OCI-LY7 (cell line): ENCODE measurements around the gene LDLRAD2. TPM values are rescaled to one million over a fixed set of nuclear protein-coding genes. Genes with fewer than 3 reads are reported as not detected.
"Not testable (repeated sequence)": the region's sequence is repeated elsewhere in the genome, so short reads cannot be mapped to it uniquely, and the experiment has no call there.

Experiments
- BruUV-seq: library from RNA; stranded (reverse); fragments of 400-500 nt; replicated peaks from 2 replicates; lab custom pipeline; 2021; lab: Mats Ljungman, UMichigan
- CTCF ChIA-PET: fragments of 300-600 bp; sonication (Branson Sonifier 250); formaldehyde crosslinking; loops from one replicate; lab custom pipeline; 2022; ENCODE audit warnings: antibody characterized with exemption; ENCODE audit not compliant: unreplicated experiment; lab: Charles Lee
- POLR2A ChIA-PET: fragments of 300-600 bp; sonication (Branson Sonifier 250); formaldehyde crosslinking; loops from one replicate; lab custom pipeline; 2022; ENCODE audit warnings: antibody characterized with exemption; lab: Charles Lee
- DNase-seq: peaks from one replicate; pipeline ENCODE4 v3.0.0-alpha.2; 2015; ENCODE audit warnings: low spot score
- H2AFZ ChIP-seq: fragments of 200-600 bp; sonication (generic), shearing (Covaris generic); 2 replicates; pipeline ENCODE4 v1.6.1; 2014; ENCODE audit warnings: mild to moderate bottlenecking, antibody characterized with exemption, low read length, moderate library complexity
- H3K27ac ChIP-seq: fragments of 200-600 bp; sonication (generic); 2 replicates; pipeline ENCODE4 v1.5.1; 2014; ENCODE audit warnings: mixed run types, low read depth, mild to moderate bottlenecking, moderate library complexity, low read length, inconsistent platforms; ENCODE audit not compliant: poor library complexity, severe bottlenecking
- H3K36me3 ChIP-seq: fragments of 200-600 bp; sonication (generic); 2 replicates; pipeline ENCODE4 v1.6.1; 2014; ENCODE audit warnings: mild to moderate bottlenecking, antibody characterized with exemption, low read length, moderate library complexity, mixed read lengths; ENCODE audit not compliant: insufficient read depth
- H3K4me1 ChIP-seq: fragments of 200-600 bp; sonication (generic); 2 replicates; pipeline ENCODE4 v1.5.1; 2014; ENCODE audit warnings: mild to moderate bottlenecking, low read length; ENCODE audit not compliant: insufficient read depth, poor library complexity, severe bottlenecking
- H3K4me2 ChIP-seq: fragments of 200-600 bp; sonication (generic); 2 replicates; pipeline ENCODE4 v1.6.1; 2014; ENCODE audit warnings: mild to moderate bottlenecking, low read length
- H3K4me3 ChIP-seq: fragments of 200-600 bp; sonication (generic); 2 replicates; pipeline ENCODE4 v1.5.1; 2014; ENCODE audit warnings: mild to moderate bottlenecking, low read depth, low read length; ENCODE audit not compliant: poor library complexity, severe bottlenecking
- H3K79me2 ChIP-seq: fragments of 200-600 bp; sonication (generic); 2 replicates; pipeline ENCODE4 v1.6.1; 2016; ENCODE audit warnings: low read depth, mild to moderate bottlenecking, low read length, moderate library complexity, mixed read lengths; ENCODE audit not compliant: insufficient read depth
- H3K9me2 ChIP-seq: fragments of 200-600 bp; sonication (generic); 2 replicates; pipeline ENCODE4 v1.6.1; 2016; ENCODE audit warnings: mild to moderate bottlenecking, low read length, mixed read lengths; ENCODE audit not compliant: insufficient read depth
- H3K9me3 ChIP-seq: fragments of 200-600 bp; sonication (generic); 2 replicates; pipeline ENCODE4 v1.6.1; 2014; ENCODE audit warnings: mild to moderate bottlenecking, mixed run types, low read length, mixed read lengths
- H4K20me1 ChIP-seq: fragments of 200-600 bp; sonication (generic); 2 replicates; pipeline ENCODE4 v1.6.1; 2014; ENCODE audit warnings: mild to moderate bottlenecking, antibody characterized with exemption, low read length, moderate library complexity, mixed read lengths; ENCODE audit not compliant: insufficient read depth
- EZH2phosphoT487 ChIP-seq: fragments of 200-600 bp; sonication (generic); IDR thresholded peaks from 2 replicates; pipeline ENCODE4 v1.6.1; 2018; ENCODE audit warnings: low read depth, borderline replicate concordance, mild to moderate bottlenecking, mixed run types, antibody characterized with exemption, low read length, moderate library complexity, mixed read lengths
- intact Hi-C: fragments of 100-400 bp; cut with micrococcal nuclease; formaldehyde crosslinking; loops from one replicate; pipeline ENCODE4 v1.10.0; 2022; ENCODE audit not compliant: unreplicated experiment
- total RNA-seq, 2 experiments: library from RNA; depleted of rRNA in 1 of 2; stranded (reverse); fragments of >200 nt in 1 of 2; shearing (Covaris generic) in 1 of 2; gene quantifications; 2 replicates each; pipeline ENCODE4 v1.2.3, GENCODE V29; 2014 to 2022
- TF ChIP-seq, protein P1 (sequence below): fragments of 200-600 bp; sonication (generic); conservative IDR thresholded peaks from 2 replicates; pipeline ENCODE4 v1.5.1; 2014; ENCODE audit warnings: mild to moderate bottlenecking, antibody characterized with exemption, low read length, moderate library complexity, mixed read lengths

LDLRAD2 gene
- total RNA-seq, 2 experiments from 2014 or later: not detected

DNA sequence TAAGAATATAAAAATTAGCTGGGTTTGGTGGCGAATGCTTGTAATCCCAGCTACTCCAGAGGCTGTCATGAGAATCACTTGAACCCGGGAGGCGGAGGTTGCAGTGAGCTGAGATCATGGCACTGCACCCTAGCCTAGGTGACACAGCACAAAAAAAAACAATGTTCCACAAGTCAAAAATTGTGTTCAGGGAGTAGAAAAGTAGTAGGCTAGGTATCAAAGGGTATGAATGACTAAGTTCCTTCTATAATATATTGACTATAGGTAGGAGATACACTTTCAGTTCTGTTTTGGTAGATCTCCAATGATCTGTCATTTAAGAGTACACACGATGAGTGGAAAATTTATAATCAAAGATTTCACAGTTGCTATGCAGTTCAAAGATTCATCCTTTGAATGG lies 45.9 kb upstream of the LDLRAD2 start:
- POLR2A ChIA-PET: no interaction called here
- Histone ChIP-seq H3K9me3 (no peaks in the 10 kb centered on the region), H3K36me3 (peaks cover 10% of the 10 kb centered on the region), H3K27ac (no peak overlapping the region), H3K4me1 (peaks cover 54% of the 10 kb centered on the region), H4K20me1 (0 out of 2 replicates have a peak, but pooled peaks cover 7% of the 10 kb centered on the region), H3K9me2 (no peaks in the 10 kb centered on the region), H2AFZ (no peak overlapping the region), H3K4me3 (no peak overlapping the region), H3K4me2 (no peak overlapping the region), H3K79me2 (peaks cover 100% of the 10 kb centered on the region)
- no TSS peak for BruUV-seq
- intact Hi-C loops: no loop called here
- CTCF ChIA-PET: no interaction called here
- TF ChIP-seq, protein P1, sequence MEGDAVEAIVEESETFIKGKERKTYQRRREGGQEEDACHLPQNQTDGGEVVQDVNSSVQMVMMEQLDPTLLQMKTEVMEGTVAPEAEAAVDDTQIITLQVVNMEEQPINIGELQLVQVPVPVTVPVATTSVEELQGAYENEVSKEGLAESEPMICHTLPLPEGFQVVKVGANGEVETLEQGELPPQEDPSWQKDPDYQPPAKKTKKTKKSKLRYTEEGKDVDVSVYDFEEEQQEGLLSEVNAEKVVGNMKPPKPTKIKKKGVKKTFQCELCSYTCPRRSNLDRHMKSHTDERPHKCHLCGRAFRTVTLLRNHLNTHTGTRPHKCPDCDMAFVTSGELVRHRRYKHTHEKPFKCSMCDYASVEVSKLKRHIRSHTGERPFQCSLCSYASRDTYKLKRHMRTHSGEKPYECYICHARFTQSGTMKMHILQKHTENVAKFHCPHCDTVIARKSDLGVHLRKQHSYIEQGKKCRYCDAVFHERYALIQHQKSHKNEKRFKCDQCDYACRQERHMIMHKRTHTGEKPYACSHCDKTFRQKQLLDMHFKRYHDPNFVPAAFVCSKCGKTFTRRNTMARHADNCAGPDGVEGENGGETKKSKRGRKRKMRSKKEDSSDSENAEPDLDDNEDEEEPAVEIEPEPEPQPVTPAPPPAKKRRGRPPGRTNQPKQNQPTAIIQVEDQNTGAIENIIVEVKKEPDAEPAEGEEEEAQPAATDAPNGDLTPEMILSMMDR: no peak
- TF ChIP-seq EZH2phosphoT487: no peak
- no peak for DNase-seq

DNA sequence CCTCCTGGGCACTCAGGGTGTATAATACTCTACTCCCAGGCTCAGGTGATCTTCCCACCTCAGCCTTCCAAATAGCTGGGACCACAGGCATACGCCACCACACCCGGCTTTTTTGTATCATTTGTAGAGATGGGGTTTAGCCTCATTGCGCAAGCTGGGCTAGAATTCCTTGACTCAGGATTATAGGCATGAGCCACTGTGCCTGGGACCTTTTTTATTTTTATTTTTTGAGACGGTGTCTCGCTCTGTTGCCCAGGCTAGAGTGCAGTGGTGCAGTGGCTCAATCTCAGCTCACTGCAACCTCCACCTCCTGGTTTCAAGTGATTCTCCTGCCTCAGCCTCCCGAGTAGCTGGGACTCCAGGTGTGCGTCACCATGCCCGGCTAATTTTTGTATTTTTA lies 45.0 kb upstream of the LDLRAD2 start:
- CTCF ChIA-PET, H3K4me2 ChIP-seq, intact Hi-C loops, DNase-seq, H3K9me2 ChIP-seq, H3K9me3 ChIP-seq, H2AFZ ChIP-seq, BruUV-seq, POLR2A ChIA-PET, H3K27ac ChIP-seq, H3K4me3 ChIP-seq, H4K20me1 ChIP-seq: not testable (repeated sequence)
- Histone ChIP-seq H3K79me2 (peaks cover 100% of the 10 kb centered on the region), H3K4me1 (peaks cover 45% of the 10 kb centered on the region), H3K36me3 (peaks cover 15% of the 10 kb centered on the region)

DNA sequence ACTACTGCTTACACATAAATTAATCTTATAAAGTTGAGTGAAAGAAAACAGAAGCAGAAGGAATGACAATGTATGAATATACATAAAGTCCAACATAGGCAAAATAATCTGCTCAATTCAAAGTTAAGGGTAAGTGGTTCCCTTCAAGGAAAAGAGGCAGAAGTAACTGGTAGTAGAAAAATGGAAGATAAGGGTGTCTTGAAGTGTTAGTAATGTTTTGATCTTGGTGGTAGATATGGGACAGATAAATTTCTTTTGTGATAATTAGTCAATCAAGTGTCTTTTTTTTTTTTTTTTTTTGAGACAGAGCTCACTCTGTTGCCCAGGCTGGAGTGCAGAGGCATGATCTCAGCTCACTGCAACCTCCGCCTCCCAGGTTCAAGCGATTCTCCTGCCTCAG lies 41.9 kb upstream of the LDLRAD2 start:
- CTCF ChIA-PET: no interaction called here

DNA sequence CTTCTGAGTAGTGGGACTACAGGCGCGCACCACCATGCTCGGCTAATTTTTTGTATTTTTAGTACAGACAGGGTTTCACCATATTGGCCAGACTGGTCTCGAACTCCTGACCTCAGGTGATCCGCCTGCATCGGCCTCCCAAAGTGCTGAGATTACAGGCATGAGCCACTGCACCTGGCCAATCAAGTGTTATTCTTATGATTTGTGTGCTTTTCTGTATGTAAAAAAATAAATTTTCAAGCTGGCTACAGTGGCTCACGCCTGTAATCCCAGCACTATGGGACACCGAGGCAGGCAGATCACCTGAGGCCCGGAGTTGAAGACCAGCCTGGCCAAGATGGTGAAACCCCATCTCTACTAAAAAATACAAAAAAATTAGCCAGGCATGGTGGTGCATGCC lies 41.5 kb upstream of the LDLRAD2 start:
- H3K9me3 ChIP-seq, H3K9me2 ChIP-seq, H3K27ac ChIP-seq, H3K4me2 ChIP-seq, DNase-seq, CTCF ChIA-PET, H3K4me3 ChIP-seq, intact Hi-C loops, H4K20me1 ChIP-seq, H2AFZ ChIP-seq, BruUV-seq: not testable (repeated sequence)
- Histone ChIP-seq H3K79me2 (peaks cover 100% of the 10 kb centered on the region), H3K4me1 (peaks cover 23% of the 10 kb centered on the region), H3K36me3 (peaks cover 38% of the 10 kb centered on the region)
- POLR2A ChIA-PET: interaction anchor here (0.6 to 2.8 kb wide), 2 partner anchors 12 to 149 kb away, joined by 3 to 13 read pairs; partner anchors contain the start of gene USP48

More for the DNA sequence above, 41.9 kb upstream of the LDLRAD2 start:
- Histone ChIP-seq H3K27ac (no peak overlapping the region), H3K4me1 (peaks cover 27% of the 10 kb centered on the region), H3K4me3 (no peak overlapping the region), H3K4me2 (no peak overlapping the region), H3K9me2 (no peaks in the 10 kb centered on the region), H4K20me1 (no peaks in the 10 kb centered on the region), H3K9me3 (no peaks in the 10 kb centered on the region), H3K36me3 (peaks cover 34% of the 10 kb centered on the region), H3K79me2 (peaks cover 100% of the 10 kb centered on the region), H2AFZ (no peak overlapping the region)
- no peak for DNase-seq
- intact Hi-C loops: no loop called here
- BruUV-seq: no TSS peak
- TF ChIP-seq, protein P1: no peak
- TF ChIP-seq EZH2phosphoT487: no peak
- POLR2A ChIA-PET: interaction anchor here (0.6 to 2.8 kb wide), 2 partner anchors 12 to 149 kb away, joined by 3 to 13 read pairs; partner anchors contain the start of gene USP48

DNA sequence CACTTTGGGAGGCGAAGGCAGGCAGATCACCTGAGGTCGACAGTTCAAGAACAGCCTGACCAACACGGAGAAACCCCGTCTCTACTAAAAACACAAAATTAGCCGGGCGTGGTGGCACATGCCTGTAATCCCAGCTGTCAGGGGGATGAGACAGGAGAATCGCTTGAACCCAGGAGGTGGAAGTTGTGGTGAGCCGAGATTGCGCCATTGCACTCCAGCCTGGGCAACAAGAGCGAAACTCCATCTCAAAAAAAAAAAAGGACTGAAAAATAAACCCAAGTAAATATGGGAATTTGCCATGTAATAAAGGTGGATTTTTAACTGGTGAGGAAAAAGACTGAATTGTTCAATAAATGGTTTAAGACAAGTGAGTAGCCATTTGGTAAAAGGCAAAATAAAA lies 40.4 kb upstream of the LDLRAD2 start:
- DNase-seq, H3K4me3 ChIP-seq, intact Hi-C loops, H3K27ac ChIP-seq, H3K9me2 ChIP-seq, H2AFZ ChIP-seq, BruUV-seq, CTCF ChIA-PET, H3K4me2 ChIP-seq, H3K9me3 ChIP-seq, H4K20me1 ChIP-seq: not testable (repeated sequence)
- Histone ChIP-seq H3K36me3 (peaks cover 43% of the 10 kb centered on the region), H3K79me2 (peaks cover 100% of the 10 kb centered on the region), H3K4me1 (peaks cover 21% of the 10 kb centered on the region)
- POLR2A ChIA-PET: interaction anchor here (0.7 kb wide), 1 partner anchor 10 kb away, joined by 6 read pairs; no protein-coding TSS in a partner anchor
